HK-2 (cell line): ENCODE data around the gene SLC20A1.
"Not testable (repeated sequence)": the region's sequence is repeated elsewhere in the genome, so short reads cannot be mapped to it uniquely, and the experiment has no call there.

ENCODE experiments used
- DNase-seq: peaks from one replicate; pipeline ENCODE4 v3.0.0-alpha.2; 2018; ENCODE audit not compliant: unreplicated experiment

SLC20A1 gene

GRCh38 chr2:112645310-112646101 is at the start of gene SLC20A1:
TSS of gene SLC20A1 (plus strand) at chr2:112645939. CDS start at chr2:112646829, 890 bp downstream.
- DNase-seq: peak; percentile 97

GRCh38 chr2:112597537-112598322 is 48.0 kb upstream of the SLC20A1 start:
- DNase-seq: no peak

GRCh38 chr2:112600634-112601033 is 45.1 kb upstream of the SLC20A1 start:
- no peak for DNase-seq

GRCh38 chr2:112601754-112602153 is 44.0 kb upstream of the SLC20A1 start:
- DNase-seq: no peak

- no peak for DNase-seq
These were observed 42.8 kb upstream of the SLC20A1 start for GRCh38 chr2:112602917-112603316.

GRCh38 chr2:112603731-112604130 is 42.0 kb upstream of the SLC20A1 start:
- DNase-seq: no peak

GRCh38 chr2:112604952-112605351 is 40.8 kb upstream of the SLC20A1 start:
- no peak for DNase-seq

GRCh38 chr2:112605926-112606325 is 39.8 kb upstream of the SLC20A1 start:
- no peak for DNase-seq

- no peak for DNase-seq
These were observed 39.2 kb upstream of the SLC20A1 start for GRCh38 chr2:112606547-112606946.

- DNase-seq: no peak
These were observed 37.9 kb upstream of the SLC20A1 start for GRCh38 chr2:112607680-112608438.

- not testable (repeated sequence) for DNase-seq
These were observed 36.4 kb upstream of the SLC20A1 start for GRCh38 chr2:112609320-112609719.

GRCh38 chr2:112612283-112612682 is 33.5 kb upstream of the SLC20A1 start:
- not testable (repeated sequence) for DNase-seq

GRCh38 chr2:112614201-112614840 is 31.4 kb upstream of the SLC20A1 start:
- DNase-seq: no peak

- DNase-seq: no peak
These were observed 30.7 kb upstream of the SLC20A1 start for GRCh38 chr2:112615051-112615450.

GRCh38 chr2:112615798-112616197 is 29.9 kb upstream of the SLC20A1 start:
- not testable (repeated sequence) for DNase-seq

- no peak for DNase-seq
These were observed 27.4 kb upstream of the SLC20A1 start for GRCh38 chr2:112618383-112618782.

- no peak for DNase-seq
These were observed 23.8 kb upstream of the SLC20A1 start for GRCh38 chr2:112621790-112622527.

- no peak for DNase-seq
These were observed 23.2 kb upstream of the SLC20A1 start for GRCh38 chr2:112622528-112622849.

GRCh38 chr2:112623913-112624777 is 21.6 kb upstream of the SLC20A1 start:
- no peak for DNase-seq

GRCh38 chr2:112625474-112626114 is 20.1 kb upstream of the SLC20A1 start:
- DNase-seq: no peak
